Measurements from ENCODE around the gene ZNF677. TPM values are rescaled to one million over a fixed set of nuclear protein-coding genes. Genes with fewer than 3 reads are reported as not detected.
A peak's percentile ranks its signal among the peaks of the same experiment; 100 is the strongest.

ZNF677 gene
- total RNA-seq, 1 donor from 2014 or later, result 16.5 TPM

GRCh38 chr19:53193535-53194222 is 61.0 kb downstream of the ZNF677 start:
- no peak for DNase-seq (ENCODE audit: low read depth in 2 of 2)

DNA sequence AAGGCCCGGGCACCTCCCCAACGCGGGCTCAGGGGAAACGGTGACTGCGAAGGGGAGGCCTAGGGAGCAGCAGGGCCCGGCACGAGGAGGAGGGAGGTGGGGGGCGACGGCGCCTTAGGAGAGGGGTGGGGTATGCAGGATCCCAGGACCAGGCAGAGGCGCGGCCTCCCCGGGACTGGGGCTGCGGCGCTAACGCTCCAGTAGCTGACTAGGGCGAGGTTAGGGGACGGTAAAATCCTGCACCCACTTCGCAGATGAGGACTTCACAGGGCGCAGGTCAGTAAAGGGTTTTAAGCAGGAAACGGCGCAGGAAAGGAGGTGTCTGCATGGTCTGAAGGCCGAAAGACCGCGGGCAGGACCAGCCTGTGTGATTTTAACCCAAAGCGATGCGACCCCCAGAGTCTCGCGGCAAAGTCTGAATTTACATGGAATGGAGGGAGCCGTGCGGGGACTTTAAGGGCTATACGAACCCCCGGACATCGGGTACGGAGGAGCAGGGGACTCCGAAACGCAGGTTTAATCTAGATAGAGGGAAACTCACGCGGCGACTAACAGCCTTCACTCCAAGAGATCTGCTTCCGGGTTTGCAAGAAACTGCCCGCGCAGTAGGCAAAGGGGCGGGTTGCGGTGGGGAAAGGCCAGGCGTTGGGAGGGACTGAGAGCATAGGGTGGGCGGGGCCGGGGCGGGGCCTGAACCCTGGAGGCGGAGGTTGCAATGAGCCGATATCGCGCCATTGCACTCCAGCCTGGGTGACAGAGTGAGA is 61.7 kb downstream of the ZNF677 start, which contains the start of gene ZNF665:
ZNF665 (minus strand) TSS at position 588 of the 764 bp plus-strand sequence. CDS start 10,460 bp downstream, outside the sequence.
- DNase-seq (ENCODE audit: low read depth in 2 of 2), result peak; percentile 81 to 90

- no peak for DNase-seq (ENCODE audit: low read depth in 2 of 2)
Observed at GRCh38 chr19:53190253-53190652, 64.4 kb downstream of the ZNF677 start.

DNA sequence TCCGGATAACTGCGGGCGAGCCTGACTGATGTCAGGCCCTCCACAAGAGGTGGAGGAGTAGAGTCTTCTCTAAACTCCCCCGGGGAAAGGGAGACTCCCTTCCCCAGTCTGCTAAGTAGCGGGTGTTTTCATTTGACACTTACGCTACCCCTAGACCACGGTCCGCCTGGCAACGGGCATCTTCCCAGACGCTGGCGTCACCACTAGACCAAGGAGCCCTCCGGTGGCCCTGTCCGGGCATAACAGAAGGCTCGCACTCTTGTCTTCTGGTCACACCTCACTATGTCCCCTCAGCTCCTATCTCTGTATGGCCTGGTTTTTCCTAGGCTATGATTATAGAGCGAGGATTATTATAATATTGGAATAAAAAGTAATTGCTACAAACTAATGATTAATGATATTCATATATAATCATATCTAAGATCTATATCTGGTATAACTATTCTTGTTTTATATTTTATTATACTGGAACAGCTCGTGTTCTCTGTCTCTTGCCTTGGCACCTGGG is 64.9 kb downstream of the ZNF677 start:
- peak in 1 of 2 donors; percentile 26 for DNase-seq (ENCODE audit: low read depth in 2 of 2)

Other genes starting within 250 kb of the ZNF677 start
- gene ERVV-1, start 241.0 kb downstream of the ZNF677 start, total RNA-seq, result not detected in 2 replicates
- gene ERVV-2, start 210.1 kb downstream of the ZNF677 start, total RNA-seq, result not detected in 2 replicates
- 10.9 and 20.0 TPM in 2 replicates for gene ZNF160, start 151.5 kb downstream of the ZNF677 start, total RNA-seq
- 1.3 and 2.0 TPM in 2 replicates for gene ZNF415, start 122.0 kb downstream of the ZNF677 start, total RNA-seq
- 3.7 and 4.6 TPM in 2 replicates for gene ZNF347, start 95.8 kb downstream of the ZNF677 start, total RNA-seq
- 1.3 and 1.8 TPM in 2 replicates for gene ZNF665, start 61.5 kb downstream of the ZNF677 start, total RNA-seq
- not detected in 2 replicates for gene VN1R2, start 3.4 kb upstream of the ZNF677 start, total RNA-seq
- not detected in 2 replicates for gene VN1R4, start 12.8 kb upstream of the ZNF677 start, total RNA-seq
- 5.0 and 7.5 TPM in 2 replicates for gene ZNF845, start 78.9 kb upstream of the ZNF677 start, total RNA-seq
- gene ZNF525, start 110.8 kb upstream of the ZNF677 start, total RNA-seq, result 3.3 and 9.7 TPM in 2 replicates
- 8.1 and 13.1 TPM in 2 replicates for gene ZNF765, start 140.3 kb upstream of the ZNF677 start, total RNA-seq
- 5.7 and 9.3 TPM in 2 replicates for gene ZNF761, start 177.1 kb upstream of the ZNF677 start, total RNA-seq
- gene ZNF813, start 212.9 kb upstream of the ZNF677 start, total RNA-seq, result 2.8 and 4.4 TPM in 2 replicates